Stomach (tissue), 9 donors: ENCODE data around the gene OPALIN. TPM values are rescaled to one million over a fixed set of nuclear protein-coding genes. Genes with fewer than 3 reads are reported as not detected.

Source experiments
- DNase-seq, 2 donors: peaks; one replicate each; pipeline versions ENCODE4 v3.0.0 to v3.0.0-alpha.2; 2013 to 2019
- H3K27ac ChIP-seq, 5 donors: fragments of 200-600 bp in 4 of 5; sonication (generic) in 4 of 5; one replicate each; pipeline ENCODE4 v1.5.1; 2013 to 2019; ENCODE audit warnings: mild to moderate bottlenecking in 1 of 5, moderate library complexity in 1 of 5
- H3K27me3 ChIP-seq, 3 donors: fragments of 200-600 bp; sonication (generic); one replicate each; pipeline ENCODE4 v1.5.1; 2017 to 2019; ENCODE audit warnings: mixed run types in 1 of 3
- H3K36me3 ChIP-seq, 4 donors: fragments of 200-600 bp; sonication (generic); 1 replicate in 3 of 4; 2 replicates in 1 of 4; pipeline ENCODE4 v1.5.1; 2016 to 2019
- H3K4me1 ChIP-seq, 4 donors: fragments of 200-600 bp; sonication (generic); one replicate each; pipeline ENCODE4 v1.5.1; 2016 to 2019
- H3K4me3 ChIP-seq, 4 donors: fragments of 200-600 bp; sonication (generic) in 3 of 4; one replicate each; pipeline ENCODE4 v1.5.1; 2016 to 2019; ENCODE audit warnings: mild to moderate bottlenecking in 1 of 4
- H3K9me3 ChIP-seq, 4 donors: fragments of 200-600 bp; sonication (generic); one replicate each; pipeline ENCODE4 v1.5.1; 2016 to 2019
- EP300 ChIP-seq: sonication (generic); formaldehyde crosslinking; IDR thresholded peaks from one replicate; pipeline ENCODE4 v1.6.1; 2017; ENCODE audit warnings: antibody characterized with exemption
- POLR2A ChIP-seq, 4 donors: fragments of 450-650 bp; IDR thresholded peaks; one replicate each; pipeline ENCODE4 v1.6.1; 2016; ENCODE audit warnings: antibody characterized with exemption in 4 of 4, control low read depth in 2 of 4, mild to moderate bottlenecking in 1 of 4, moderate library complexity in 1 of 4
- POLR2AphosphoS5 ChIP-seq, 3 donors: sonication (generic); formaldehyde crosslinking; IDR thresholded peaks; one replicate each; pipeline ENCODE4 v1.6.1; 2016; ENCODE audit warnings: antibody characterized with exemption in 3 of 3
- WGBS, 5 donors: extraction: QIAGEN DNeasy Blood & Tissue Kit in 3 of 5; methylation state at CpG; one replicate each; pipeline versions ENCODE4 v1.1.5 to v1.1.7; 2013 to 2018; 5-methylcytosine and 5-hydroxymethylcytosine counted together
- intact Hi-C: fragments of 100-400 bp; cut with DNase I; formaldehyde crosslinking; loops from one replicate; pipeline ENCODE4 v1.15.1; 2023; ENCODE audit warnings: low total_unique reads
- polyA plus RNA-seq, 3 donors: library from polyadenylated mRNA; stranded (reverse); fragments of 200-250 nt; gene quantifications; one replicate each; pipeline ENCODE4 v1.2.3, GENCODE V29; 2013
- total RNA-seq, 5 donors: library from RNA; depleted of rRNA; stranded (reverse); fragments of >200 nt; gene quantifications; one replicate each; pipeline versions ENCODE4 v1.1.0 to v1.2.3, GENCODE V29; 2014 to 2016
- TF ChIP-seq, protein P1 (sequence below), 7 experiments: fragments of 450-650 bp in 4 of 7; fragments of 200-600 bp in 3 of 7; sonication (generic) in 3 of 7; IDR thresholded peaks; one replicate each; pipeline ENCODE4 v1.5.1; 2016 to 2019; ENCODE audit warnings: antibody characterized with exemption in 7 of 7, control low read depth in 2 of 7, mild to moderate bottlenecking in 1 of 7
- donor health status: healthy with polysubstance abuse.
- donor health status: Bipolar disorder and iron deficiency.
- donor health status: healthy.

Gene OPALIN
- total and polyA plus RNA-seq, 8 donors = not detected

DNA sequence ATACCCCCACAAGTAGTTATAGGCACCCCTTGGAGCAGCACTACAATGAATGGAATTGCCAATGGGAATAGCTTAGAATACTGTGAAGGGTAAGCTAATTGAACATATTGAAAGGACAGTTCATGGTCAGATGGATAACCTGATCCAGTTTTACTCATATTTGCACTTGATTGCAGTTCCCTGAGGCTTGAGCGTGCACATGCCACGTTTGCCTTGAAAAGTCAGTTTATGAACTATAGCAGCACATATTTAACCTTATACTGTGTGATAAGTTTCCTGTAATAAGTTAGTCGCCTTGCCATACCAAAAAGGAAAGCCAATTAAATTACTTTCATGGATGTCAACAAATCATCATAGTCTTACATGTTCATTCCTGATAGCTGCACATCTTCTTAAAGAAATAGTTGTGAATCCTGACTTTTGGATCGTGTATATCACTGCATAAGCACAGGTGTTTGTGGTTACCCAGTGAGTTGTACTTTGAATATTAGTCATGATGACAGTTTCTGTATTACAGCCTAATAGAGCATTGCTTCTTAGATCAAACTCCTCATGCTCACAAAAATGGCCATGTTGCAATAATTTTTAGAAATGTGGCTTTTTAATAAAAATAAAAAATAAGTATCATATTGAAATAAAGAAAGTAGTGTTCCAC lies 33.0 kb downstream of the OPALIN start:
- intact Hi-C loops = no loop called here
- H3K27me3 ChIP-seq = peaks cover 0 to 15% (median 2%) of the 10 kb centered on the region in 3 donors
- no peaks in the 10 kb centered on the region for H3K36me3 ChIP-seq
- TF ChIP-seq POLR2AphosphoS5 (IDR thresholded peaks at IDR 0.05) (no peak), EP300 (no peak)
- TF ChIP-seq, protein P1, sequence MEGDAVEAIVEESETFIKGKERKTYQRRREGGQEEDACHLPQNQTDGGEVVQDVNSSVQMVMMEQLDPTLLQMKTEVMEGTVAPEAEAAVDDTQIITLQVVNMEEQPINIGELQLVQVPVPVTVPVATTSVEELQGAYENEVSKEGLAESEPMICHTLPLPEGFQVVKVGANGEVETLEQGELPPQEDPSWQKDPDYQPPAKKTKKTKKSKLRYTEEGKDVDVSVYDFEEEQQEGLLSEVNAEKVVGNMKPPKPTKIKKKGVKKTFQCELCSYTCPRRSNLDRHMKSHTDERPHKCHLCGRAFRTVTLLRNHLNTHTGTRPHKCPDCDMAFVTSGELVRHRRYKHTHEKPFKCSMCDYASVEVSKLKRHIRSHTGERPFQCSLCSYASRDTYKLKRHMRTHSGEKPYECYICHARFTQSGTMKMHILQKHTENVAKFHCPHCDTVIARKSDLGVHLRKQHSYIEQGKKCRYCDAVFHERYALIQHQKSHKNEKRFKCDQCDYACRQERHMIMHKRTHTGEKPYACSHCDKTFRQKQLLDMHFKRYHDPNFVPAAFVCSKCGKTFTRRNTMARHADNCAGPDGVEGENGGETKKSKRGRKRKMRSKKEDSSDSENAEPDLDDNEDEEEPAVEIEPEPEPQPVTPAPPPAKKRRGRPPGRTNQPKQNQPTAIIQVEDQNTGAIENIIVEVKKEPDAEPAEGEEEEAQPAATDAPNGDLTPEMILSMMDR (IDR thresholded peaks at IDR 0.05) = no peak
- no peak overlapping the region for H3K27ac ChIP-seq
- 60 to 72% (median 69%) methylated on average over 4 of the region's 4 CpGs for WGBS, 5 donors
- no peak overlapping the region for H3K4me3 ChIP-seq
- H3K9me3 ChIP-seq = no peaks in the 10 kb centered on the region
- no peaks in the 10 kb centered on the region for H3K4me1 ChIP-seq
- DNase-seq = no peak

DNA sequence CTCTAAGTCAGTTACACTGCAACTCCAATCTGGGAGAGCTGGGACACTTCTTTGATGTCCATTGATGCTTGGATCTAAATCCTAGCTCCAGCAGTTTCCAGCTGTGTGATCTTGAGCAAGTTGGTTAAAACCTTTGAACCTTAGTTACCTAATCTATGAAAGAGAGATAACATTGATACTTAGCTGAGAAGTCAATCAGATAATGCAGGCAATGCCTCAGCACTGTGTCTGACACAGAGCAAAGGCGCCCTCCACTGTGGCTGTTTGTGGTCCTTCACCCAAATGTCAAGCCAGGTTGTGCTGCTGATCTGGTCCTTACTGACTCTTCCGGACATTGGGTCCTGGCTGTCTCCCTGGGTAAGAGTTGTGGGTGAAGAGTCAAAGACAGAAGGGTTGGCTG lies 34.4 kb downstream of the OPALIN start:
- Histone ChIP-seq H3K36me3 (no peaks in the 10 kb centered on the region), H3K27me3 (peaks cover 0 to 15% (median 2%) of the 10 kb centered on the region in 3 donors), H3K27ac (no peak overlapping the region), H3K4me1 (no peaks in the 10 kb centered on the region), H3K9me3 (no peaks in the 10 kb centered on the region), H3K4me3 (no peak overlapping the region)
- no peak for DNase-seq
- intact Hi-C loops = no loop called here
- TF ChIP-seq EP300 (no peak), POLR2AphosphoS5 (IDR thresholded peaks at IDR 0.05) (no peak), POLR2A (IDR thresholded peaks at IDR 0.05) (no peak)
- TF ChIP-seq, protein P1 (IDR thresholded peaks at IDR 0.05) = no peak
- whole genome bisulfite sequencing, 5 donors = 46 to 74% (median 56%) methylated on average over 2 of the region's 2 CpGs

DNA sequence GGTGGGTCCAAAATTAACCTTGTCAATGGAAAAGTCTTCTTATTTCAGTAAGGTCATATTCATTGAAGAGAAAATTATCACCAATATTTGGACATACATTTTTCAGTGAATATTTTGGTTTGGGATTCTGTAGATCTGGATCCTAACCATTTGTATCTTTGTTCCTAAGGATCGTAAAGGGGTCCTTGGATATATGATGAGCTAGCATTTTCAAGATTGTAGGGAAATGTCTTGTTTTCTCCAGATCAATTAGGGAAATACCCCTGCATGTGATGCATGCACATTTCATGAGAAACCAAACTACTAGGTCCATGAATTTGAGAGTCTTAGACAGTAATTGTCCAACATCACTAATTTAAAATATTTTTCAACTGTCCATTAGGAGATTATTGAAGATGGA lies 36.5 kb downstream of the OPALIN start:
- Histone ChIP-seq H3K36me3 (no peaks in the 10 kb centered on the region), H3K4me1 (no peaks in the 10 kb centered on the region), H3K27ac (no peak overlapping the region), H3K4me3 (no peak overlapping the region), H3K27me3 (peaks cover 0 to 12% (median 2%) of the 10 kb centered on the region in 3 donors), H3K9me3 (no peaks in the 10 kb centered on the region)
- intact Hi-C loops = no loop called here
- 81 to 96% (median 91%) methylated on average over 1 of the region's 1 CpG for WGBS, 5 donors
- TF ChIP-seq EP300 (no peak), POLR2A (IDR thresholded peaks at IDR 0.05) (no peak), POLR2AphosphoS5 (IDR thresholded peaks at IDR 0.05) (no peak)
- TF ChIP-seq, protein P1 (IDR thresholded peaks at IDR 0.05) = no peak
- no peak for DNase-seq

DNA sequence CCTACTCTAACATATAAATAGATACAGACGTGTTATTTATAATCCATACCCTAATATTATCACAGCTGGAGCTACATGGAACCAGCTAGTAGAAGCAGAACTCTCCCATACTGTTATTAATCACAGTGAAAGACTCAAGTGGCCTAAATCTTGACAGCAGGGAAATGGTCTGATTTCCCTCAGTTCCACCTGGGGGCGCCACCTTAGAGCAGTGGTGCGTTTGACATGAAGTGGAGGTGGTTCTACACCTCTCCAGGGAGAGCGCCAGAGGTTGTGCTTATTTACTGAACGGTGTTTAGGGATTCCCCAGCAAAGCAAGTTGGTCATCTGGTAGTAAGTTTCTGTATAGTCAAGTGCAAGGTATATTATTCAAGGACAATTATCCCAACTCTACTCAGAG lies 37.0 kb downstream of the OPALIN start:
- WGBS, 5 donors = 45 to 65% (median 58%) methylated on average over 4 to 5 of the region's 5 CpGs

More for the DNA sequence above, 37.0 kb downstream of the OPALIN start:
- H3K4me3 ChIP-seq = no peak overlapping the region
- H3K27ac ChIP-seq = no peak overlapping the region
- H3K4me1 ChIP-seq = no peaks in the 10 kb centered on the region
- DNase-seq = no peak
- no peaks in the 10 kb centered on the region for H3K36me3 ChIP-seq
- intact Hi-C loops = no loop called here
- TF ChIP-seq, protein P1 (IDR thresholded peaks at IDR 0.05) = no peak
- TF ChIP-seq POLR2AphosphoS5 (IDR thresholded peaks at IDR 0.05) (no peak), POLR2A (IDR thresholded peaks at IDR 0.05) (no peak), EP300 (no peak)
- no peaks in the 10 kb centered on the region for H3K9me3 ChIP-seq
- peaks cover 0 to 11% (median 2%) of the 10 kb centered on the region in 3 donors for H3K27me3 ChIP-seq
